Mammary epithelial cell (primary cell): Measurements from ENCODE around the gene RASGRP1.

Source experiments
- EZH2 ChIP-seq: IDR thresholded peaks from 2 replicates; pipeline ENCODE4 v1.6.1; 2012; ENCODE audit warnings: low read length, inconsistent platforms, borderline replicate concordance
- TF ChIP-seq, protein P1 (sequence below), 2 donors: IDR thresholded peaks in 1 of 2; conservative IDR thresholded peaks in 1 of 2; 2 replicates each; pipeline ENCODE4 v1.5.1; 2011 to 2012; ENCODE audit warnings: inconsistent platforms in 2 of 2, low read length in 2 of 2, mild to moderate bottlenecking in 2 of 2, control low read depth in 1 of 2, low read depth in 1 of 2; ENCODE audit not compliant: insufficient read depth in 1 of 2; ENCODE audit errors: extremely low read depth in 1 of 2

- TF ChIP-seq, protein P1, sequence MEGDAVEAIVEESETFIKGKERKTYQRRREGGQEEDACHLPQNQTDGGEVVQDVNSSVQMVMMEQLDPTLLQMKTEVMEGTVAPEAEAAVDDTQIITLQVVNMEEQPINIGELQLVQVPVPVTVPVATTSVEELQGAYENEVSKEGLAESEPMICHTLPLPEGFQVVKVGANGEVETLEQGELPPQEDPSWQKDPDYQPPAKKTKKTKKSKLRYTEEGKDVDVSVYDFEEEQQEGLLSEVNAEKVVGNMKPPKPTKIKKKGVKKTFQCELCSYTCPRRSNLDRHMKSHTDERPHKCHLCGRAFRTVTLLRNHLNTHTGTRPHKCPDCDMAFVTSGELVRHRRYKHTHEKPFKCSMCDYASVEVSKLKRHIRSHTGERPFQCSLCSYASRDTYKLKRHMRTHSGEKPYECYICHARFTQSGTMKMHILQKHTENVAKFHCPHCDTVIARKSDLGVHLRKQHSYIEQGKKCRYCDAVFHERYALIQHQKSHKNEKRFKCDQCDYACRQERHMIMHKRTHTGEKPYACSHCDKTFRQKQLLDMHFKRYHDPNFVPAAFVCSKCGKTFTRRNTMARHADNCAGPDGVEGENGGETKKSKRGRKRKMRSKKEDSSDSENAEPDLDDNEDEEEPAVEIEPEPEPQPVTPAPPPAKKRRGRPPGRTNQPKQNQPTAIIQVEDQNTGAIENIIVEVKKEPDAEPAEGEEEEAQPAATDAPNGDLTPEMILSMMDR (conservative IDR thresholded peaks at IDR 0.05 in 1 of 2, IDR thresholded peaks at IDR 0.05 in 1 of 2; ENCODE audit: extremely low read depth in 1 of 2, insufficient read depth in 1 of 2, low read depth in 1 of 2, low read length in 2 of 2): no peak
- no peak for TF ChIP-seq EZH2
Measured at GRCh38 chr15:38470816-38471215, 93.8 kb downstream of the RASGRP1 start.
